ENCODE data around the gene RBM4. TPM values are rescaled to one million over a fixed set of nuclear protein-coding genes. Genes with fewer than 3 reads are reported as not detected.

The RBM4 gene
- total and polyA plus RNA-seq, 9 of the 15 experiments (the other 6 are each of a cell fraction or from before 2014, with no cell fraction given), result 81.6 to 233 (median 122) TPM

- TF ChIP-seq SIN3A (IDR thresholded peaks at IDR 0.05; ENCODE audit: borderline replicate concordance in 2 of 2, control insufficient read depth in 1 of 2, low read depth in 2 of 2, low read length in 2 of 2), result no peak
- TF ChIP-seq RBFOX2 (IDR thresholded peaks at IDR 0.05; ENCODE audit: low read depth, low read length), result no peak
- no peak for TF ChIP-seq ZBTB1 (CRISPR knock-in tag; IDR thresholded peaks at IDR 0.05; ENCODE audit: borderline replicate concordance, low read depth)
- TF ChIP-seq HMBOX1 (IDR thresholded peaks at IDR 0.05), result no peak
- TF ChIP-seq MNT (conservative IDR thresholded peaks at IDR 0.05), result no peak; a peak in 1 of 4 replicates
- no peak for TF ChIP-seq ZFP1 (CRISPR knock-in tag; IDR thresholded peaks at IDR 0.05)
- no peak for TF ChIP-seq MTF1 (CRISPR knock-in tag; IDR thresholded peaks at IDR 0.05; ENCODE audit: borderline replicate concordance)
- TF ChIP-seq ZNF165 (CRISPR knock-in tag; IDR thresholded peaks at IDR 0.05; ENCODE audit: borderline replicate concordance), result no peak
- TF ChIP-seq POU5F1 (IDR thresholded peaks at IDR 0.05; ENCODE audit: borderline replicate concordance, low read depth, low read length, partially characterized antibody), result peak; percentile 21
- no peak for TF ChIP-seq ZNF639 (CRISPR knock-in tag; conservative IDR thresholded peaks at IDR 0.05 in 1 of 2, IDR thresholded peaks at IDR 0.05 in 1 of 2)
- no peak for TF ChIP-seq ZNF561 (CRISPR knock-in tag; conservative IDR thresholded peaks at IDR 0.05)
- no peak for TF ChIP-seq ZNF184 (CRISPR knock-in tag; IDR thresholded peaks at IDR 0.05)
- TF ChIP-seq USF1 (CRISPR knock-in tag; IDR thresholded peaks at IDR 0.05), result no peak
- TF ChIP-seq NR2C1 (IDR thresholded peaks at IDR 0.05), result no peak
- peak; percentile 30; the same call in 1 of the 2 replicates for TF ChIP-seq NR2C1 (tag; IDR thresholded peaks at IDR 0.05)
- TF ChIP-seq MTA2 (IDR thresholded peaks at IDR 0.05; ENCODE audit: low read depth), result no peak
- TF ChIP-seq ZBTB34 (CRISPR knock-in tag; IDR thresholded peaks at IDR 0.05), result no peak
- no peak for TF ChIP-seq HMG20B (CRISPR knock-in tag; IDR thresholded peaks at IDR 0.05)
These were observed 56.3 kb downstream of the RBM4 start (continued) for GRCh38 chr11:66694732-66695207.
